GM19463 (cell line): ENCODE results near the gene DNASE1L3.

ENCODE experiments used
- ATAC-seq: cut with Tn5 transposase; IDR thresholded peaks from one replicate; pipeline ENCODE4 v1.9.1; 2021; ENCODE audit warnings: mild to moderate bottlenecking, moderate library complexity; ENCODE audit not compliant: unreplicated experiment

Gene DNASE1L3

GRCh38 chr3:58164199-58164879 is 46.4 kb downstream of the DNASE1L3 start:
- ATAC-seq: no peak

DNA sequence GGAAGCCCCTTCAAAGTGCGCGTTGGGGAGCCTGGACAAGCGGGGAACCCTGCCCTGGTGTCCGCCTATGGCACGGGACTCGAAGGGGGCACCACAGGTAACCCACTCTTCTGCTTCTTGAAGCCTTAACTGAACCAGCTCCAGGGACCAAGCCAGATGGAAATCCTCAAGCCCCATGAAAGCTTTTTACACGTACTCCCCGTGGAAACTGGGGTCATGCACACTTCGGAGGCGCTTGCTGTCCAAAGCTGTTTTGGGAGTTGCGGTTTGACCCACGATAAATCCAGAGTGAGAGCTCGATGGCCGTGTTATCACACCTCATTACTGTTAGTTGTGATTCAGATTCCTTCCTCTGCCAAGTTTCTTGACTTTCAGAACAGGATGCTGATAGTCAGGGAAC is 47.5 kb downstream of the DNASE1L3 start:
- no peak for ATAC-seq

DNA sequence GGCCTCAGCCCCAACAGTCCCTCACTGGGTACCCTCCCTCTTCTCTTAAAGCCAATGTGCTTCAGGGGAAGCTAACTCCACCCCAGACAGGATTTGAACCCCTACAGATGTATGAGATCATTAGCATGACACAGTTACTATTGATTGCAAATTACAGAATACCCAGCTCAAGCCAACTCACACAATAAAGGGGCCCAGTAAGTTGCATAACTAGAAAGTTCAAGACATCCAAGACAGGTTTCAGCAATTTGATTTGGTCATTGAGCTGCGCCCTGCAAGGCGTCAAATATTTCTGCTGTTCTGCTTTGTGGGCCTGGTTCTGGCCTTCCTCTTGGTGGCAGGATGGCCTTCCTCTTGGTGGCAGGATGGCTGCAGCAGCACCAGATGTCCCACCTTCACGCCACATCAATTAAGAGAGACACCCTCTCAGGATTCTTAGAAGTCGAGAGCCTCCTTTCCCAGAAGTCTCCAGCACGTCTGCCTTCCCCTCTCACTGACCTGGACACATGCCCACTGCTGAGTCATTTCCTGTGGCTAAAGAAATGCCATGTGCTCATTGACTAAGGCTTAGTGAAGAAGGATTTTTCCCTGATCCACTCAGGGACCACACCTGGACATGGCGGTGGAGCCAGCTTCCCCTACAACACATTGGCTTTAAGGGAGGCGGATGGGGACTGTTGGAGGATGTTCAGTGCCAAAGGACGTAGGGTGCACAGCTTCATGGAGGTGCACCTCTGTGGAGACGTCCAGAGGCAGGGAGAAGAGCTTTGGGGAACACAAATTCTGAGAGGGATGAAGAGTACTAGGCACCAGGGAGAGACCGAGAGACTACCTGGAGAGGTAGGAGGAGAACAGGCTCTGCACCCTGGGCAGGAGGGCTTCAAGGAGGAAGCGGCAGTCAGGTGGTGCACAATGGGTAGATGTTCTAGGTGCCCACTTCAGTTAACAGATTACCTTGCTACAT is 49.1 kb downstream of the DNASE1L3 start:
- no peak for ATAC-seq

DNA sequence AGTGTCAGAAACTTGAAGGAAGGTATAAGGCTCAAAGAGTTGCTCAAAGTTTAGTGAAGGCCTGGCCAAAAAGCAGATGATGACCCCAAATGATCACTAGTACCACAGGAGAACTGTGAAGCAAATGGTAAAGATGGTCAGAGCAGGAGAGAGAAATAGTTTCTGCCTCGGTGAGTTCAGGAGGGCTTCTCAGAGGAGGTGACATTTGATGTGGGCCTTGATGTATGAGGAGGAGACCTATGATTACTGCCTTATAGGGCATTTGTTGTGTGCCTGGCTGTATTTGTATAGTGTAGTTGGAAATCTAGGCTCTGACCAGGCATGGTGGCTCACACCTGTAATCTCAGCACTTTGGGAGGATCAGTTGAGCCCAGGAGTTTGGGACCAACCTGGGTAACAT is 50.4 kb downstream of the DNASE1L3 start:
- ATAC-seq: no peak

DNA sequence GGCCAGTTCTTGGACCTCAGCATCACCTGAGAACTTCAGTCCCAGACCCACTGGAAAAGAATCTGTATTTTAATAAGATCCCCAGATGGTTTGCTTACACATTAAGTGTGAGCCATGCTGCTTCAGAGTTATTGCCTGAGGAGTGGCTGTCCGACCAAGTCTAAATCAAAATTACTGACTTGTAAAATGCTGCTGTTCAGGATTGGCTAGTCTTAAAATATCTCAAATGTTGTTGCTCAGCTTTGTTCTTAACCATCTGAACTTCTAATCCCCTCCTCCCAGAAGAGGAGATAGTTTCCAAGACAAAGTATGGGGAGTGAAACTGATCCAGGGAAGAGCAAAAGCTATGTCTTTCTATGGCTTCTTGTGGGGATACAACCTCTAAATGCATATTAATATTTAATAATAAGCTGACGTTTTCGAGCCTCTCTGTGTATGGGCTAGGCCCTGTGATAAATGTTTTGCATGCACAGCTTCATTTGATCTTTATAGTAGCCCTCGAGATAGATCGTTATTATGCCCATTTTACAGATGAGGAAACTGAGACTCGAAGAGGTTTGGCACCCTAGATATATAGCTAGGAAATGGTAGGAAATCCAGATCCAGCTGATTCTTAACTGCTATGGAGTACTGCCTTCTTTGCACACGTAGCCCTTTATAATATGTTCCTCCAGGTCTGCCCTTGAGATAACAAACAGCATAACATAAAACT is 52.2 kb downstream of the DNASE1L3 start:
- ATAC-seq: no peak

GRCh38 chr3:58157700-58158099 is 53.1 kb downstream of the DNASE1L3 start:
- no peak for ATAC-seq

- ATAC-seq: no peak
Observed at GRCh38 chr3:58155838-58156237, 54.9 kb downstream of the DNASE1L3 start.

DNA sequence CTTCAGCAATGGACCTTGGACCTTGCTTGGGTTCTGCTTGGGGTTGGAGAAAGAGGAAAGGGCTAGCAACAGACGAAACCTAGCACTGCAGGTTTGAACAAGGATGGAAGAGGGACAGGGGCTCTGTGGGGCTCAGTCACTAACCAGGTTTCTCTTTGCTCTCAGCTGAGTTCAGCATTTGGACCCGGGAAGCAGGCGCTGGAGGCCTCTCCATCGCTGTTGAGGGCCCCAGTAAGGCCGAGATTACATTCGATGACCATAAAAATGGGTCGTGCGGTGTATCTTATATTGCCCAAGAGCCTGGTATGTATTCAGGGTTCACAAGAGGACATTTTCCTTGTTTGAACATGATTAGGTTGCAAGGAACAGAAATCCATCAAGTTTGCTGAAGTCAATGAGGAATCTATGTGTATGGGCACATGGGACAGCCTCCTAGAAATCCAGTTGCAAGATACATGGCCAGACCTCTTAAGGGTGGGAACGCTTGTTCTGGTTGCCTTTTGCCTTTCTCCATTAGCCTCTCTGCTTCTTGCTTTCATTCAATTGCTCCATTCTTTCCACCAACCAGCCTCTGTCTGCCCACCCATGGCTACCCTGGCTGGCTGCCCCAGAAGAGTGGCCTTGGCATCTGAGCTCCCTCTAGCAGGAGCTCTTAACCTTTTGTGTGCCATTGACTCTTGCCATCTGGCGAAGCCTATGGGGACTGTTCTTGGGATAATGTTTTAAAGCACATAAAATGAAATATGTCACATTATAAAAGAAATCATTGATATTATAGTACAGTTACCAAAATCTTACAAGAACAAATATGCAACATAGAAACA is 55.9 kb downstream of the DNASE1L3 start:
- ATAC-seq: no peak

GRCh38 chr3:58153371-58153770 is 57.4 kb downstream of the DNASE1L3 start:
- ATAC-seq: no peak

- no peak for ATAC-seq
Observed at GRCh38 chr3:58152225-58153015, 58.4 kb downstream of the DNASE1L3 start.

GRCh38 chr3:58151637-58152036 is 59.1 kb downstream of the DNASE1L3 start:
- ATAC-seq: no peak

DNA sequence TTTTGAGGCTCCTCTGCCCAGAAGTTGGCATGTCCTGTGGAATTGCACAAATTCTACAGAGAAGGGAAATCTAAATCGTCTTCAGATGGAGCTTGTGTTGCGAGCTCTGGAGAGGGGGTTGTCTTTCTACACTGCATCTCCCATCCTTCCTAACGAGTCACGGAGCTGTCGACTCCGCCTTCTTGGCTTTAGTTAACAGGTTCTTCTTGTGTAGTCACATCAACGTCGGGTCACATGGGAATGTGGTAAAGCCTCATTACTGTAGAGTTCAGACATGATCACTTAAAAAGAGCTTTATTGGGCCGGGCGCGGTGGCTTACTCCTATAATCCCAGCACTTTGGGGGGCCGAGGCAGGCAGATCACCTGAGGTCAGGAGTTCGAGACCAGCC is 60.0 kb downstream of the DNASE1L3 start:
- no peak for ATAC-seq

DNA sequence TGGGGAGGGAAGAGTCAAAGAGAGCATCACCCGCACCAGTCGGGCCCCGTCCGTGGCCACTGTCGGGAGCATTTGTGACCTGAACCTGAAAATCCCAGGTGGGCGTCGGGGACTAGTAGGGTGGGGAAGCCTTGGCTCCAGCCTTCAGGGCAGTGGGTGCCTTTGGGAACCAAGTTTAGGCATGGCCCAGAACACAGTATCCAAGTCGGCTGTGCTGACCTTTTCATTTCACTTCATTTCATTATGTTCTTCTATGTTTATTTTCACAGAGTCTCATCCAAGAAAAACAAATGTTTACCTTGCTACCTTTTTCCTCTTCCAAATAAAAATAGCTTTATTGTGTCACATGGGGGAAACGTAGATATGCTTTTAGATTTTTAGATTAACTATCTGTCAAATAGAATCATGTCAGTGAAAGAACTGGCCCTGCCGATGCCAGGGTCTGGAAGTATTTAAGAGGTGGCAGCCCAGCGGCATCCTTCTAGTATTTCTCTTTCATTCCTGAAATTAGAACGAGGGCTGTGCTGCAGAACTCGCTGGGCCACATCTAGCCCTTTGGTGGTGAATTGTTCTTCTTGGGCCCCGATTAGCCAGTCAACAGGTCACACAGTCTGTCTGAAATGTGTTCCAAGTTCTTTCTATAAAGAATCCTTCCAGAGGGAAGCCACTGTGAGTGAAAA is 60.5 kb downstream of the DNASE1L3 start:
- no peak for ATAC-seq

GRCh38 chr3:58148049-58148448 is 62.7 kb downstream of the DNASE1L3 start:
- ATAC-seq: no peak

DNA sequence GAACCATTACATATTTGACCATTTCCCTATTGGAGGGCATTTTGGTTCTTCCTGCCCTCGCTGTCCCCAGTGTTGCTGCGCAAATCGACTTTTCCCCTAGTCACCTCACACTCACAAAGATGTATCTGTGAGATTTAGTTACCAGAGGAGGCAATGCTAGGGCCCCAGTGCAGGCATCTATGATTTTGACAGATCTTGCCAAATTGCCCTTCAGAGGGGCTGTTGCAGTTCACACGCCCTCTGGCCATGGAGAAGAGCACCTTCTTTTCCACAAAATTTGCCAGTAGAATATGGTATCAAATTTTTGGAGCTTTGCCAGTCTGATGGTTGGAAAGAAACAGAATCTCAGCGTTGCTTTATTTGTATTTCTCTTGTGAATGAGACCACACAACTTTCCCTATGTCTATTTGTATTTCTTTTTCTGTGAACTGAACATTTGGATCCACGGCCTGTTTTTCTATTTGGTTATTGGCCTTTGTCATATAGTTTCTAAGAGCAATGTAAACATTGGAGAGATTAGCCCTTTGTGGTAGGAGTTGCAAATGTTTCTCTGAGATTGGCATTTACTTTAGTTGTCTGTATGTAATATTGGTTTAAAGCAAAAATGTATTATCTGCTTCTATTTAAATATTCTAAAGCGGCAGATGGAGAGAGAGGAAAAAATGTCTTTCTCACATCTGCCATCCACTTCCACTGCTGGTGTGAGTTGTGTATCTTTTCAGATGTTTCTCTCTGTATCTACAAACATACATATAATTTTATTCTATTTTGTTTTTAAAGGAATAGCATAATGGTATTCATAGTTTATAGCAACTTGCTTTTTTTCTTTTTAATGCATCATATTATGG is 66.1 kb downstream of the DNASE1L3 start:
- no peak for ATAC-seq

GRCh38 chr3:58143417-58144055 is 67.2 kb downstream of the DNASE1L3 start:
- no peak for ATAC-seq
